NCI-H446 (cell line): ENCODE measurements around the gene AAR2.

Source experiments
- DNase-seq, 2 experiments: peaks; one replicate each; lab custom pipeline; 2025; lab: John Stamatoyannopoulos, UW

The AAR2 gene

GRCh38 chr20:36279776-36280175 lies 43.5 kb downstream of the AAR2 start:
- no peak for DNase-seq

- DNase-seq, result no peak
Measured at GRCh38 chr20:36281785-36282380, 45.6 kb downstream of the AAR2 start.

- DNase-seq, result no peak
Measured at GRCh38 chr20:36284751-36285150, 48.5 kb downstream of the AAR2 start.

- no peak for DNase-seq
Measured at GRCh38 chr20:36285746-36286447, 49.6 kb downstream of the AAR2 start.

- no peak for DNase-seq
Measured at GRCh38 chr20:36297656-36298055, 61.4 kb downstream of the AAR2 start.

GRCh38 chr20:36298061-36298460 lies 61.8 kb downstream of the AAR2 start:
- no peak for DNase-seq

- no peak for DNase-seq
Measured at GRCh38 chr20:36298795-36299339, 62.6 kb downstream of the AAR2 start.

GRCh38 chr20:36299459-36299858 lies 63.2 kb downstream of the AAR2 start:
- no peak for DNase-seq

- DNase-seq, result no peak
Measured at GRCh38 chr20:36301359-36302119, 65.3 kb downstream of the AAR2 start.

GRCh38 chr20:36303020-36303595 lies 66.8 kb downstream of the AAR2 start:
- no peak for DNase-seq

- DNase-seq, result no peak
Measured at GRCh38 chr20:36303831-36304230, 67.6 kb downstream of the AAR2 start.

GRCh38 chr20:36304786-36305495 lies 68.7 kb downstream of the AAR2 start:
- DNase-seq, result no peak

- DNase-seq, result no peak
Measured at GRCh38 chr20:36305602-36306551, 69.6 kb downstream of the AAR2 start, which contains the start of gene DLGAP4. Gene DLGAP4 (plus strand): TSS chr20:36306339. CDS start chr20:36431718, 125,379 bp downstream.
